Adrenal gland (tissue), 12 donors: ENCODE results near the gene ALPK1. TPM values are rescaled to one million over a fixed set of nuclear protein-coding genes. Genes with fewer than 3 reads are reported as not detected.

Experiments used
- DNase-seq, 7 donors: peaks; one replicate each; pipeline ENCODE4 v3.0.0-alpha.2; 2019 to 2020
- H3K27ac ChIP-seq, 5 donors: fragments of 200-600 bp; sonication (generic) in 4 of 5; 1 replicate in 3 of 5; 2 replicates in 2 of 5; pipeline versions ENCODE4 v1.5.1 to v1.8.0; 2016 to 2020; ENCODE audit warnings: mild to moderate bottlenecking in 1 of 5
- H3K27me3 ChIP-seq: fragments of 200-600 bp; 2 replicates; pipeline ENCODE4 v1.8.0; 2021
- H3K36me3 ChIP-seq, 2 donors: fragments of 200-600 bp; replicated peaks in 1 of 2; 1 replicate in 1 of 2; 2 replicates in 1 of 2; pipeline versions ENCODE4 v1.5.1 to v1.8.0; 2018 to 2022
- H3K4me1 ChIP-seq, 2 donors: fragments of 200-600 bp; replicated peaks in 1 of 2; 1 replicate in 1 of 2; 2 replicates in 1 of 2; pipeline versions ENCODE4 v1.5.1 to v1.8.0; 2018 to 2021
- H3K4me3 ChIP-seq, 4 donors: fragments of 200-600 bp; sonication (generic) in 3 of 4; one replicate each; pipeline ENCODE4 v1.5.1; 2016 to 2018
- H3K9me3 ChIP-seq, 3 donors: fragments of 200-600 bp; sonication (generic) in 1 of 3; replicated peaks in 1 of 3; 1 replicate in 2 of 3; 2 replicates in 1 of 3; pipeline versions ENCODE4 v1.5.1 to v1.8.0; 2016 to 2021
- POLR2A ChIP-seq, 2 donors: fragments of 450-650 bp; IDR thresholded peaks; one replicate each; pipeline ENCODE4 v1.6.1; 2017; ENCODE audit warnings: antibody characterized with exemption in 2 of 2, mild to moderate bottlenecking in 2 of 2, moderate library complexity in 1 of 2
- WGBS, 4 donors: extraction: QIAGEN DNeasy Blood & Tissue Kit in 2 of 4; methylation state at CpG; one replicate each; pipeline versions ENCODE4 v1.1.5 to v1.1.7; 2013 to 2017; 5-methylcytosine and 5-hydroxymethylcytosine counted together
- intact Hi-C, 2 donors: fragments of 100-400 bp; cut with DNase I; formaldehyde crosslinking; loops; one replicate each; pipeline versions ENCODE4 v1.14.1 to v1.15.0; 2022 to 2023
- polyA plus RNA-seq, 3 donors: library from polyadenylated mRNA; stranded (reverse); fragments of 200-250 nt in 2 of 3; fragments of 350-450 nt in 1 of 3; fragmentation: Illumina TruSeq in 1 of 3; extraction: RNeasy Lipid Tissue Mini Kit (QIAGEN cat#74804) in 1 of 3; gene quantifications; one replicate each; pipeline ENCODE4 v1.2.3, GENCODE V29; 2013 to 2014
- total RNA-seq, 9 donors: library from RNA; depleted of rRNA in 4 of 9; stranded (reverse); fragments of >200 nt in 4 of 9; fragments of 120-200 nt in 1 of 9; fragmentation: NEBNext Ultra II Directional in 1 of 9; extraction: Animal tissue kit (Norgen Biotek cat#: 25700) in 1 of 9; gene quantifications; one replicate each; pipeline versions ENCODE4 v1.1.0 to v1.2.4, GENCODE V29; 2013 to 2023
- TF ChIP-seq, protein P1 (sequence below), 6 experiments: fragments of 450-650 bp in 4 of 6; fragments of 200-600 bp in 2 of 6; sonication (generic) in 1 of 6; IDR thresholded peaks; 1 replicate in 5 of 6; 2 replicates in 1 of 6; pipeline versions ENCODE4 v1.5.1 to v1.8.0; 2016 to 2021; ENCODE audit warnings: antibody characterized with exemption in 6 of 6, mild to moderate bottlenecking in 2 of 6, moderate library complexity in 1 of 6
- donor health status: healthy with polysubstance abuse.
- donor health status: Bipolar disorder and iron deficiency.
- donor health status: DM: yes; HTN: yes; CAD: no.
- donor health status: DM: no; HTN: no; CAD: no.
- donor health status: DM: no; HTN: no; CAD: no.
- donor health status: DM: yes; HTN: yes; CAD: no.

The ALPK1 gene
- total and polyA plus RNA-seq, 12 donors, result 6.0 to 50.4 (median 14.4) TPM

DNA sequence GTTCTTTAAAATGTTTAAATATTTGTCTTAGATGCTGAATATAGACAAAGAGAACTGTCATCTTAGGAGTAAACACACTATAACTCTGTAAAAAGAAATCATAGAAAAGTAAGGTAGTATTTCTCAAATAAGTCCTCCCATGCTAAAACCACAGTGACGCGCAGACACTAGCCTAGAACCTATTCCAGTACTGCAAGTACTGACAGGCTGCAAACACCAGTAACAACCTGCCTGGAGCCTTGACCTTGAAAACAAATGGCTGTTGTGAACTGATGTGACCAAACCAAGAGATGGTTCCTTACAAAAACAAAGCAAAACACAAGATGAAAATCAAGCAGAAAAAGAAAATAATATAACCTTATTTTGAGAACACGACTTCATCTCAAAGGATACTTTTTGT lies 19.9 kb upstream of the ALPK1 start:
- intact Hi-C loops, result no loop called here
- H3K4me1 ChIP-seq, result peaks cover 0 to 5% of the 10 kb centered on the region in 2 donors
- DNase-seq, result no peak
- 92 to 96% (median 92%) methylated on average over 3 of the region's 3 CpGs for WGBS, 4 donors
- no peaks in the 10 kb centered on the region for H3K36me3 ChIP-seq
- no peak overlapping the region for H3K4me3 ChIP-seq
- no peak for TF ChIP-seq POLR2A (IDR thresholded peaks at IDR 0.05)
- TF ChIP-seq, protein P1, sequence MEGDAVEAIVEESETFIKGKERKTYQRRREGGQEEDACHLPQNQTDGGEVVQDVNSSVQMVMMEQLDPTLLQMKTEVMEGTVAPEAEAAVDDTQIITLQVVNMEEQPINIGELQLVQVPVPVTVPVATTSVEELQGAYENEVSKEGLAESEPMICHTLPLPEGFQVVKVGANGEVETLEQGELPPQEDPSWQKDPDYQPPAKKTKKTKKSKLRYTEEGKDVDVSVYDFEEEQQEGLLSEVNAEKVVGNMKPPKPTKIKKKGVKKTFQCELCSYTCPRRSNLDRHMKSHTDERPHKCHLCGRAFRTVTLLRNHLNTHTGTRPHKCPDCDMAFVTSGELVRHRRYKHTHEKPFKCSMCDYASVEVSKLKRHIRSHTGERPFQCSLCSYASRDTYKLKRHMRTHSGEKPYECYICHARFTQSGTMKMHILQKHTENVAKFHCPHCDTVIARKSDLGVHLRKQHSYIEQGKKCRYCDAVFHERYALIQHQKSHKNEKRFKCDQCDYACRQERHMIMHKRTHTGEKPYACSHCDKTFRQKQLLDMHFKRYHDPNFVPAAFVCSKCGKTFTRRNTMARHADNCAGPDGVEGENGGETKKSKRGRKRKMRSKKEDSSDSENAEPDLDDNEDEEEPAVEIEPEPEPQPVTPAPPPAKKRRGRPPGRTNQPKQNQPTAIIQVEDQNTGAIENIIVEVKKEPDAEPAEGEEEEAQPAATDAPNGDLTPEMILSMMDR (IDR thresholded peaks at IDR 0.05), result no peak
- H3K9me3 ChIP-seq, result no peaks in the 10 kb centered on the region
- H3K27ac ChIP-seq, result no peak overlapping the region
- no peaks in the 10 kb centered on the region for H3K27me3 ChIP-seq

DNA sequence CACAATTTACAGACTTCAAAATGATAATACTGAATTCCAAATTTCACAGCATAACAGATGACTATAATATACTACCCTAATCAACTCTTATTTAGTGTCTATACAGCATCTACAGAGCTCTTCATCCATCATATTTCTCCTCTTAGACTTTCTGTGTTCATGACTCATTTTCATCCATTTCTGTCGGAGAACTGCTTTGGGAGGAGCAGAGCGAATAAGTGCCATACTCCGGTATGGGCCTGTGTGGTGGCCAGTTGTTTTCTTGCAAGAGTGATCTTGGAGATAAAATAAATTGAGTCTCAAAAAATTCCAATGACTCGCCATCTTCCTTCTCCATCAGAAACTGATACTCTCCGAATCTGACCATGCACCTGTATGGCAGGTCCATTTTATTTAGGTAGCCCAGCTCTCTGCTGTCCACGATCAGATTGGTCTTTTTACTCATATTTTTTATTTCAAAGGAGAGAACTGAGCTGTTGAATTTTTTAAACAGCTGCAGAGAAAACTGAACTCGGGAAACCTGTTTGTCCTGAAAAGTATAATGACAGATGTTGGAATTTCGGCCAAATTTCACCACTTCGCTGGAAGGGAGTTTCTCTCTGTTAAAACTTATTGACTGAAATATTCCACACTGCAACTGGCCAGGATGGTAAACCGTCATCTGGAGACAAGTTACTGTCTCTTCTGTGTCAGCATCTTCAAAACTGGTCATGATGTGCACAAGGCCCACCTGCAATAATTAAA lies 19.3 kb upstream of the ALPK1 start:
- TF ChIP-seq, protein P1 (IDR thresholded peaks at IDR 0.05), result no peak
- TF ChIP-seq POLR2A (IDR thresholded peaks at IDR 0.05), result no peak
- intact Hi-C loops, result no loop called here
- Histone ChIP-seq H3K4me1 (peaks cover 0 to 11% of the 10 kb centered on the region in 2 donors), H3K9me3 (no peaks in the 10 kb centered on the region), H3K27ac (no peak overlapping the region), H3K4me3 (no peak overlapping the region), H3K27me3 (no peaks in the 10 kb centered on the region), H3K36me3 (no peaks in the 10 kb centered on the region)
- DNase-seq, result no peak
- WGBS, 4 donors, result 91 to 94% (median 93%) methylated on average over 10 of the region's 10 CpGs

DNA sequence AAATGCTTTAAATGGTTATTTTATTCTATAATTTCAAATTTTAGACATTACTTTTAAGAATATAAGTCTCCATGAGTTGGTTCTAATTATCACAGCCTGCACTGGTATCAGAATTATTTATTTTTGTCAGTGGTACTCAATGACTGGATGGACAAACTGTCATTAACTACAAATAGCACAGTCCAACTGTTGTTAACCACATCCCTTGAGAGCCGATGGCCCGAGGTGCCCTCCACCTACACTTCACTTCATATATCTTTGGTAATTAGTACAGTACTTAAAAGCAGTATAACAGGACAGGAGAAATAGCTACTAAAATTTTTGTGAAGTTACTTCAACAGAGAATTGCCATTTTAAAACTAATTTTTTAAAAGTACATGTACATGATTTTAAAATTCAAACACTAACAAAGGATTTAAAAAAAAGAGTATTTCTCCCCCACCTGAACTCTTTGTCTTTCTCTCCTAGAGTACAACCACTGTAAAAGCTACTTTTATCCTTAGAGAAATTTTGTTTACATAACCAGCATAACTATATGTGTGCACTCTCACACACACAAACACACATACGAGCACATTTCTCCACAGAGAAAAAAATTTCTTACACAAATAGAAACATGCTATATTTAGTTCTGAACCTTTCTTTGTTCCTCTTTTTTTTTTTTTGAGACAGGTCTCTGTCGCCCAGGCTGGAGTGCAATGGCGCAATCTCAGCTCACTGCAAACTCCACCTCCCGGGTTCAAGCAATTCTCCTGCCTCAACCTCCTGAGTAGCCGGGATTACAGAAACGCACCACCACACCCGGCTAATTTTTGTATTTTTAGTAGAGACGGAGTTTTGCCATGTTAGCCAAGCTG lies 17.9 kb upstream of the ALPK1 start:
- Histone ChIP-seq H3K4me3 (no peak overlapping the region), H3K27me3 (no peaks in the 10 kb centered on the region), H3K36me3 (no peaks in the 10 kb centered on the region), H3K27ac (no peak overlapping the region), H3K9me3 (no peaks in the 10 kb centered on the region), H3K4me1 (peaks cover 4 to 20% of the 10 kb centered on the region in 2 donors)
- TF ChIP-seq, protein P1 (IDR thresholded peaks at IDR 0.05), result no peak
- no peak for TF ChIP-seq POLR2A (IDR thresholded peaks at IDR 0.05)
- WGBS, 4 donors, result 64 to 73% (median 70%) methylated on average over 10 of the region's 10 CpGs
- intact Hi-C loops, result no loop called here
- no peak for DNase-seq

DNA sequence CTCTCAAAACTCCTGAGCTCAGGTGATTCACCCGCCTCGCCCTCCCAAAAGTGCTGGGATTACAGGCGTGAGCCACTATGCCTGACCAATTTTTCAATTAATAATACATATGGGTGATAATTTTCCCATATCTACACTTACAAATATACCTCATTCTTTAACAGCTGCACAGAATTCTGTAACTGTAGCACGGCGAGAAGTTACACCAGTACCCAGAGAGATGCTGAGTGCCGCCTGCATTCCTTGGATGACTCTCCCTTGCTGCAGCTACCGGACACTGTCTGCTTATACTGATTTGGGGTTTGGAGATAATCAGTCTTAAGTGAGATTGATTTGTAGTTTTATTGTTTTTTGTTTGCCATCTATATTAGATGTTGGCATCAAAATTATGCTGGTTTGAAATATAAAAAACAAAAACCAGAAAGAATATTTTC lies 17.3 kb upstream of the ALPK1 start:
- H3K27ac ChIP-seq, result no peak overlapping the region
- 84 to 94% (median 90%) methylated on average over 7 of the region's 7 CpGs for WGBS, 4 donors
- H3K4me3 ChIP-seq, result no peak overlapping the region

More for the DNA sequence above, 17.3 kb upstream of the ALPK1 start:
- Histone ChIP-seq H3K27me3 (no peaks in the 10 kb centered on the region), H3K36me3 (no peaks in the 10 kb centered on the region), H3K4me1 (peaks cover 4 to 26% of the 10 kb centered on the region in 2 donors), H3K9me3 (no peaks in the 10 kb centered on the region)
- DNase-seq, result no peak
- intact Hi-C loops, result no loop called here
- TF ChIP-seq, protein P1 (IDR thresholded peaks at IDR 0.05), result no peak
- TF ChIP-seq POLR2A (IDR thresholded peaks at IDR 0.05), result no peak
